Fibroblast of upper back skin (primary cell): ENCODE data around the gene RAB9B.

Experiments
- DNase-seq: peaks from one replicate; pipeline ENCODE4 v3.0.0-alpha.2; 2013

Gene RAB9B

DNA sequence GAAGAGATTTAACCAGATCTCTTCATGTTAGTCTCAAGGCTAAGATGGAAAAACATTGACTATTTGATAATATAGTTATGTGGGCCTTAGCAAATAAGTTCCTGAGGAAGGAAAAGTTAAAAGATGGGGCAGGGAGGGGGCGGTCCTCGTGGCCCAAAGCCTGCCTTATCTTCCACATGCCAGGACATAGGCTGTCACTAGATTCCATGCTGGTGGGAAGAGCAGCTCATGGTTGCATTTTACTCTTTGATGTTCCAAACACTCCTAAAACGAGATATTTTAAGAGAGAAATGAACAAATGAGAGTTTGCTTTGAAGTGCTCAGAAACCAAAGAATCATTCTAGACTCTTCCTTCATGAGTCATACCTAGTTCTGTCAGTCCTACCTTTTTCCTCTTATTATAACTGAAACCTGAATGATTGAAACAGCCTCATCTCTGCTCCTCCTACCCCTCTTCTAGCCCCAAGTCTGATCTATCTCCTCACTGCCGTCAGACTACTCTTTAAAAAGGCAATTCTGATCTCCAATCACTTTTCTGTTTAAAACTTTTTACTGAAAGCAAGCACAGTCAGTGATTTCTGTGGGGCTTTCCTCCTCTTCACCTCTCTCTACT, 25.1 kb downstream of the RAB9B start:
- no peak for DNase-seq

DNA sequence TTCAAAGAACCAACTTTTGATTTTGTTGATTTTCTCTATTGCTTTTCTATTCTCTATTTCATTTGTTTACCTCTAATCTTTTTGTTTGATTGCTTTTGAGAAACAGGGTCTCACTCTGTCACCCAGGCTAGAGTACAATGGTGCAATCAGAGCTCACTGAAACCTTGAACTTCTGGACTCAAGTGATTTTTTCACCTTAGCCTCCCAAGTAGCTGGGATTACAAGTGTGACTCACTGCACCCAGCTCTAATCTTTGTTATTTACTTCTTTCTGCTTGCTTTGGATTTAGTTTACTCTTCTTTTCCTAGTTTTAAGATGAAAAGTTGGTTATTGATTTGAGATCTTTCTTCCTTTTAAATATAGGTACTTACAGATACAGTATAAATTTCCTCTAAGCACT, 26.2 kb downstream of the RAB9B start:
- DNase-seq: no peak

DNA sequence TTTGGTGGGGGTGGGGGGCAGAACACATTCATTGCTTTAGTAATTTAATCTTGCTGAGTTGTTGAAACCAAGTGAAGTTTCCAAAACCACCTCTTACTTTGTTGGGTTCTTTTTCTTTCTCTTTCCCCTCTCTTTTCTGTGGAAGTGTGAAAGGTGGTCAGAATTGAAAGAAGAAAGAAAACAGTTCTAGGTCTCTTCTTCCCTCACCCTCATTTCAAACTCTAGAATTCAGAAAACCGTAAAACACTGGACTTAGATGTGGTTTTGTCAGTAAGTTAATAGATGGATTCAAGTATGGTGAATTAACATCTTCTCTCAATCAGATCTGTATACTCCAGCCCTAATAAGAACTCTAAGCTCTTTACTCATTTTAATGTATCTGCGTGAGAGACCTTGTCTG, 31.7 kb downstream of the RAB9B start:
- DNase-seq: no peak

DNA sequence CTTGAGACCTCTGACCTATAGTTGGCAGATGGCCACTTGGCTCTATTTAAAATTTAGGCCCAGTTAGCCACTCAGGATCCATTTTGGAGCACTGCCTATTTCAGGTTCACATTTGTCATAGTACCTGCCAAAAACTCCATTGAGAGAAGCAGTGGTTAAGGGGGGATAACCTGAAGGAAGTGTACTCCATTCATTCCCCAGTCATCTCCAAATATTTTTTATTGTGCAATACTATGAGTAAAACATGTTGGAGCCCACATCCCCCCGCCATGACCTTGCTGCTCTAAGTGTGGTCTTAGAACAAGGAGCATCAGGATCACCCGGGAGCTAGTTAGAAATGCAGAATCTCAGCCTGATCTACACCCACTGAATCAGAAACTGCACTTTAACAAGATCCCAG, 34.4 kb downstream of the RAB9B start:
- peak; percentile 38 for DNase-seq

DNA sequence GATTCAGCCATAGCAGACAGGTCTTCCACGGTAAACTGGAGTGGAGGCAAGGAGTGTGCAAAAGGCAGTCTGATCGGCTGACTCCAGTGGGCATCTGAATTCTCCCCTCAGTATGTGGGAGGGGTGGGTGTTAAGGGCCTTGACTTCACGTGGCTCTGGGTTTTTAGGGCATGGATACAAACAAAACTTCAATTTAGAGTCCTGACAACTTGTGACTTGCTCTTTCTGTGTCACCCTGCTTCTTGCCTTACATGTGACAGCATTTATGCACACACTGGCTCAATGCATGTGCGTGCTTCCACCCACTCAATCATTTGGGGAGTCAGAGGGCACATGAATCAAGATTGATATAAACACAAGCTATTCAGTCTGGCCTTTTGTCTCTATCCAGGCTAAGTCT, 37.9 kb downstream of the RAB9B start:
- no peak for DNase-seq

DNA sequence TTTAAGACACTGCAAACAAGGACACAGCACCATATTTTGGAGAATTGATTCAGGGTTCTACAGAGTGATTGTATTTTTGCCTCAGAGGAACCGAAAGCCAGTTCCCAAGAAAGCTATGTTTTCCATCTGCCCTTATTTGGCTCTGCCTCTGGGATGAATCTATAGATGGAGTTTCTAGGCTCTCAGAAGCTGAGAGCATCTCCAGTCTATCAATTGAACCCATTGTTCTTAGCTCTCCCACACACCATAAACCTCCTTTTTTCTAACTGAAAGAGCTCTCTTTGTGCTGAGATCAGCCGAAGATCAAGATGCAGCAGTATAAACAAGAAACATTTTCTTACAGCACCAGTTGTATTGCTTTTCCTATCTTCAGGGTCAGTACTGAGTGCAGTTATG, 38.5 kb downstream of the RAB9B start:
- DNase-seq: peak; percentile 9

DNA sequence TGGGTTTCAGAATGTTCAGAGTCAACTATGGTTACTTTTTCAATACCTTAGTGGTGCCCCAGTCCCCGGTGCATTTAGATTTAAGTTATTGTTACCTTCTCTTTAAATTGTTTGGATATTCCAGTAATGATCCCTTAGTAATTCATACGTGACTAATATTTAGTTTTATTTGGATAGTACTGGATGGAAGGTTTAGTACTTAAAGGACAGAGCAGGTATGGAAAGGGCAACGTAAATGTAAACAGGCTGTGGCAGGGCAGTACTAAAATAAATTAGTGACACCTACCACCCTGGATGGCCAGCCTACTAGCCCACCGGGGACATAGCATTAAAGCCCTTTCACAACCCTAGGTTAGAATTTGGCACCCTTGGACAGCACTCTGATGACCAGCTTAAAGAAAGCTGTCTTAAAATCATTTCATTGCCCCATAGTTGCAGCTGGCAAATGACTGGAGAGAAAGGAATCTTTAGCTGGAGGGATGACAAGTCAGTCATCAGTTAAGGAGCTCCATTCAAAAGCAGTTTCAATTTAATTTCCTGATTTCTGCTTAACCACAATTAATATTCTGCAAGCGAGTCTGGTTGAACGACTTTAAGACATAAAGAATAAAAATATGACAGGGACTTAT, 39.0 kb downstream of the RAB9B start:
- DNase-seq: peak; percentile 76

DNA sequence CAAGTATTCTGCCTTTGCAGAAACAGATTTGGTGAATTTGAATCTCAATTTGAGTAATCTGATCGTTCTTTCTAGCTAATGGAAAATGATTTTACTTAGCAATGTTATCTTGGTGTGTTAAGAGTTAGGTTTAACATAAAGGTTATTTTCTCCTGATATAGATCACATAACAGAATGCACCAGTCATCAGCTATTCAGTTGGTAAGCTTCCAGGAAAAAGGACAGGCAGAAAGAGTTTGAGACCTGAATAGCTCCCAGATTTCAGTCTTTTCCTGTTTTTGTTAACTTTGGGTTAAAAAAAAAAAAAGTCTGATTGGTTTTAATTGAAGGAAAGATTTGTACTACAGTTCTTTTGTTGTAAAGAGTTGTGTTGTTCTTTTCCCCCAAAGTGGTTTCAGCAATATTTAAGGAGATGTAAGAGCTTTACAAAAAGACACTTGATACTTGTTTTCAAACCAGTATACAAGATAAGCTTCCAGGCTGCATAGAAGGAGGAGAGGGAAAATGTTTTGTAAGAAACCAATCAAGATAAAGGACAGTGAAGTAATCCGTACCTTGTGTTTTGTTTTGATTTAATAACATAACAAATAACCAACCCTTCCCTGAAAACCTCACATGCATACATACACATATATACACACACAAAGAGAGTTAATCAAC, 40.1 kb downstream of the RAB9B start:
- peak; percentile 57 for DNase-seq

DNA sequence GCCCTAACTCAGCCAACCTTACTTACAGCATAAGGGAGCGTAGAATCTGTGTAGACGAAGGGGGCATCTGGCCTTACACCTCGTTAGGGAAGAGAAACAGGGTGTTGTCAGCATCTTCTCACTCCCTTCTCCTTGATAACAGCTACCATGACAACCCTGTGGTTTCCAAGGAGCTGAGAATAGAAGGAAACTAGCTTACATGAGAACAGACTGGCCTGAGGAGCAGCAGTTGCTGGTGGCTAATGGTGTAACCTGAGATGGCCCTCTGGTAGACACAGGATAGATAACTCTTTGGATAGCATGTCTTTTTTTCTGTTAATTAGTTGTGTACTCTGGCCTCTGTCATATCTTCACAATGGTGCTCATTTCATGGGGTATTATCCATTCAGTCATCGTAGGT, 40.8 kb downstream of the RAB9B start:
- DNase-seq: no peak

DNA sequence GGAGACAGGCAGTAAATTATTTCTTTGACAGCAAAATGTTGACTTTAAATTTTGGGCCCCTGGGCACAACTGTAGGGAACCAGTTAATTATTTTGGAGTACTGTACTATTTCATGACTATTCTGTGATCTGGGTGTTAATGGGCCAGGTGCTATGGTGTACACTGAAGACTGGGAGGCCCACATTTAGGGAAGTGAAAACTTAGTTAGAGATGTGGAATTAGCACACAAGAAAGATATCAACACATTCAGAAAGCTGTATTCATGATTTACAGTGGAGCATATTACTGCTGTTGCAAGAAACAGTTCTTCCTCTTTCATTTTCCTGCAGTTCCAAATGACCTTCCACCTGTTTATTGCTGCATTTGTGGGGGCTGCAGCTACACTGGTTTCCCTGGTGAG, 43.1 kb downstream of the RAB9B start:
- no peak for DNase-seq

DNA sequence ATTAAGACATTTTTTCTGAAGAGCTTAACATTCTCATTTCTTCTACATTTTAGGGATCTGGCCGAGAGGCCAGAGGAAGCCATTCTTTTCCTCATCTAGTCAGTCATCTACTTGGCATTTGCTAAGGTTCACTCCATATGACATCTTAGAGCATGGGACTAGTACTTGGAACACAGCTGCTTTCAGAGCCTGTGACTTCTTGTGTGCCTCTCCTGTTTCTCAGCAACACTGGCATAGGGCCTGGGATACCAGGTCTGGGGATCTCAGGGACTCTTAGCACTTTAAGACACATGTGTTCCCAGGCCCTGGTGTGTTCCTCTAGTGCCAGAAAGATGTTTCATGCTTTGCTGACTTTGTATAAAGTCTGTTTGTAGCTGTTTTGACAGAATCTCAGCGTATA, 48.1 kb downstream of the RAB9B start:
- DNase-seq: no peak

DNA sequence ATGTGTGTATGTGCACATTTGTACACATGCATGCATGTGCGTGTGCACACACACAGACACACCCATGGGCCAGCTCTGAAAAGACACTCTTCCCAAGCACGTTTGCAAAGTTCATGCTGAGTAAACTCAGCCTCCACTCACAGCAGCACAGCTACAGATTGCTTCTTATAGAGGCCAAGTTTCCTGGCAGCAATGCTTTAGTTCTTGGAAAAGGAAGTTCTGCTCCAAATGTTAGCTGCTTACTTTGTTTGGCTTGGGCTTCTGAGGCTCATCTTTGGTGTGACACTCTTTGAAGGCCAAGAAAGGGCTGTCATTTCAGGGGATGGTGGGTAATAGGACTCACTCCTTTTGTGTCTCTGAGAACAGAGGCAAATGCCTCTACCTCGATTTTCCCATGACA, 48.9 kb downstream of the RAB9B start:
- no peak for DNase-seq

DNA sequence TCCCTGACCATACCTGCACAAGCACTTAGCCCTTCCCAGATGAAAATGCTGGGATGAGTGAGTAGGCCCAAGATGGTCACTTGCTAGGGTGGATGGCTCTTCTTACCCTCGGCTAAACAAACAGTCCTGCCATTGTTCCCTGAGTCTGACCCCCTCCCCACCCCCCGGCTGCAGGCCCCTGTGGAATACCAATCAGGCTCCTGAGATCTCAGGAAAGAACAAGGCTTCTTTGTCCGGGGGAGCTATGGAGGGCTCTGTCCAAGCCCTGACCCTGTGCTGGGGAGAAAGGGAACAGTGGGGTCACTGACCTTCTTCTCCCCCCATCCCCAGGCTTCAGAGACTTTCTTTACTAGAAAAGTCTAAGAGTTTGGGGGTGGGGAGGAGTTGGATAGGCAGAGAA, 49.4 kb downstream of the RAB9B start:
- DNase-seq: no peak

DNA sequence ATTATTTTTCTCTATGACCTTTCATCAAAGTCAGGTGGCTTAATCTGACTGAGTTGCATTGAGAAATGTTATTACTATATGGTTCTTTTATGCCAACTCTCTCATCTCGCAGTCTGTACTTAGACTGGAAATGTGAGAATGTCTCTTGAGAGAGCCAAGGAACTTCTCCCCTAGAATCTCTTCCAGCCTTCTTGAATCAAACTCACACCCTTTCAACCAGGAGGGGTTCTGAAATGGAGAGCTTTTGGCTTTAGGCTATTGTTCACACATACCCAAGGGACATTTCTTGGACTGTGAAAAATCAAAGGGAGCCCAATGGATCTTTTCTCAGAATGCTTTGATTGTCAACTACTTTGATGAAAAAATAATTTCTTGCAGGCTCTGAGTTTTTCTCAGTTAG, 50.4 kb downstream of the RAB9B start:
- DNase-seq: no peak

DNA sequence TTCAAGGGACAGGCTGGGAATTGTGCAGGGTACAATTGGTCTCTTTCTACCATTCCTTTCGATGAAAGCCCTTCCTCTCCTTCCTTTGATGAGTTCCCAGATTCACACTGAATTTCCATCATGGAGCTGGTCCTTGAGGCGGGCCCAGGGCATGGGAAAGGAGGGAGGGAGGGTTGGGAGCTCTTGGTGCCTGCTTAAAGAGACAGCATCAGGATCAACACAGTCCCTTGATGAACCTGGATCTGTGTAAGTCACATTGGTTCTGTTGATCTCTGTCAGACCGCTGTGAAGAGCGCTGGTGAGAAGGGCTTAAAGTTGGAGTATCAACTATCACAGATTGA, 51.0 kb downstream of the RAB9B start:
- DNase-seq: no peak

DNA sequence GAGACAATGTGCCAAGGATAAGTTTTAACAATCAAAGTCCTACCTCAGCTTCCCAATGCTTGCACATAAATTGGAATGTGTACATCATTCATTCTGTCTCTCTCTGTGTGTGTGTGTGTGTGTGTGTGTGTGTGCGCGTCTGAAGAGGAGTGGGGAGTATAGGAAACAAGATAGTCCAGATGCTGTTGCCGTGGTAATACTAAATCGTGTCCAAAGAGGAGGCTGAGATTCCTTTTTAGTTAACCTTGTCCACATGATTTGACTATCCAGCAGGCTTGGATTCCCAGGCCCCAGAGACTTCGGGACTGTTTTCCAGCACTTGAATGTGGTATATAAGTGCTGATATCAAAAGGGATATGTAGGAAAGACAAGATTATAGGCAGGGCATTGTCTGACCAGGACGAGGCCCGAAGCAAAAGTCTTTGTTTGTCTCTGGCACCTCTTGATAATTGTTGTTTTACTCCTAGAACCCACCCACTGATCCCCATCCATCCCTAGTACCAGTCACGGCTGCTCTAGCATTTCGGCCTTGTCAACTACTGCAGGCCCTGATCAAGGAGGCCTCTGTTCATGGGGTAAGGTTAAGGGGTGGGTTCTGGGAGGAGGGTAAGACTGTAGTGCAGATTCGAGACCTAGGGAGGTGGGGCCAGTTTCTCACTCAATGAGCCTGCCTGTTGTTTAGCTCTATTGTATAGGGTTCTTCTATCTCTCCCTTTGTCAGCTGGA, 51.6 kb downstream of the RAB9B start:
- no peak for DNase-seq

DNA sequence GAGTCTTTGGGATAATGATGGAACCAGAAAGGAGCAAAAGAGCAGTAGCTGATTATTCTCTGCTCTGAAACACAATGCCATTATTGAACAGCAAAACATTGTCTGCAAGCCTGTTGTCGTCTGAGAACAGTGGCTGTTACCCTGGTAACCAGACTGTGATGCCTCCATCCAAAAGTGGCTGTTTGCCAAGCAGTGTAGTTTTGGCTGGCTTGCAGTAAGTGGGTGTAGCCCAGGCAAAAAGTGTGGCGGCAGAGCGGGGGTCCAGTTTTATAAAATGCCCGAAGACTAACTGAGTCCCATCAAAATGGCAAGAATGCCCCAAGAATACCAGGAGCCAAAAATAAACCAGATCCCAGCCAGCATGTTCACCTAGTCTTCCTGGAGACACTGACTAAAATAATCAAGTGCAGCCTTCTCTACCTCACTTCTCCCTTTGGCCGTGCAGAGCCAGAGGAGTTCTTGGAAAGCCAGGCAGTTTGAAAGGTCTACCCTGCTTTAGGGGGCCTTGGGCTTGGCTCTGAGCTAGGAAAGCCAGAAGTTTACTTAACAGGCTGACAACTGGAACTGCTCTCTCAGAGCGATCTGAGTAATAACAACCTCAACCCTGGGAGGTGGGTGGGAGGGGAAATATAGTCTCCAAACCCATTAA, 52.8 kb downstream of the RAB9B start:
- DNase-seq: no peak

DNA sequence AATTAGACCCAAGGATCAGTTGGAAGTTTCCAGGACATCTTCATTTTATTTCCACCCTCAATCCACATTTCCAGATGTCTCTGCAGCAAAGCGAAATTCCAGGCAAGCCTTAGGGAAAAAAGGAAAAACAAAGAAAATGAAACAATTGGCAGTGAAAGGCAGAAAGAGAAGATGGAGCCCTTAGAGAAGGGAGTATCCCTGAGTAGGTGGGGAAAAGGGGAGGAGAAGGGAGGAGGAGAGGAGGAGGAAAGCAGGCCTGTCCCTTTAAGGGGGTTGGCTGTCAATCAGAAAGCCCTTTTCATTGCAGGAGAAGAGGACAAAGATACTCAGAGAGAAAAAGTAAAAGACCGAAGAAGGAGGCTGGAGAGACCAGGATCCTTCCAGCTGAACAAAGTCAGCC, 55.5 kb downstream of the RAB9B start, which contains the start of gene PLP1:
Gene PLP1 (plus strand): TSS at position 295 of the 400 bp plus-strand sequence. CDS start 156 bp downstream, outside the sequence.
- DNase-seq: no peak

DNA sequence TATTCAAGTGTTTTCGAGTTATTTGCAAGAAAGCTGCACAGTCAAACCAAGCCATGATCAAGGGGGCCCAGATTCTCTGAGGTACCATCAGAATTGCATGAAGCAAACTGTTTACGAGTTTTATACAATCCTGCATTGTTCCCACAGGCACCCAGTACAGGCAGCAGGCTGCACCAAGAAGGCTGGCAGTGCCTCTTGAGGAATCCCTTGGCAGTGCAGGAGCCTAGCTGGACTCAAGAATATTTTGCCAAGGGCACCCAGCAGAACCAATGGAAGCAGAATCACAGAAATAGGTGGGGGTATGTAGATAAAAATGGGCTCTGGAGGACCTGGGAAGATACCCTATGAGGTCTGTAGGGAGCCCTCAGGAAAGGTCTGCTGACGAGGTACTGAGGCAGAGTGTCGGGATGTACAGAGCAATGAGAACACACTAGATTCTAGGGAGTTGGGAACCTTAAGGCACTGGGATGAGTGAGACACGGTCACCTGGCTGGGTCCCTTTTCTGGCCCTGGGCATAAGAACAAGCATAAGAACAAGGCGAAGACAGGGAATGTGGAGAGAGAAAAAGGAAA, 57.9 kb downstream of the RAB9B start:
- DNase-seq: peak; percentile 46

DNA sequence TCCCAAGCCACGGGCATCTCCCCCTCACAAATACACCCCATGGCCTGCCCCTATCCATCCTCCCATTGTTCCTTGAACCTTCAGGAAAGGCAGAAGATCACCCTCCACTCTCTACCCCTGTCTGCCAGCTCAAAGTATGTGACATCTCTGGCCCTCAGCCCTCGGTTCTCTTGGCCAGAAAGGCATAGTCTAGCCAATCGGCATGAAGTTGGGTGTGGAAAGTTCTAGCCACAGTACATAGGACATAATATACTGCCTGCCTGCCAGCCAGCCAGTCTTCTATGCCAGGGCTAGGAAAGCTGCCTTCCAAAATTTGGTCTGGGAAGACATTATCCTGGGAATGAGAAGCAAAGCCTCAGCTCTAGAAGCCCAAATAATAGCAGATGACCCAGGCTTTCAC, 58.6 kb downstream of the RAB9B start:
- no peak for DNase-seq
